GM12872 (cell line): ENCODE results near the gene ARHGAP19.

Experiments used
- CTCF ChIP-seq: IDR thresholded peaks from 3 replicates; pipeline ENCODE4 v1.5.1; 2011; ENCODE audit warnings: low read depth, mild to moderate bottlenecking, low read length, moderate library complexity; ENCODE audit not compliant: insufficient read depth

ARHGAP19 gene

DNA sequence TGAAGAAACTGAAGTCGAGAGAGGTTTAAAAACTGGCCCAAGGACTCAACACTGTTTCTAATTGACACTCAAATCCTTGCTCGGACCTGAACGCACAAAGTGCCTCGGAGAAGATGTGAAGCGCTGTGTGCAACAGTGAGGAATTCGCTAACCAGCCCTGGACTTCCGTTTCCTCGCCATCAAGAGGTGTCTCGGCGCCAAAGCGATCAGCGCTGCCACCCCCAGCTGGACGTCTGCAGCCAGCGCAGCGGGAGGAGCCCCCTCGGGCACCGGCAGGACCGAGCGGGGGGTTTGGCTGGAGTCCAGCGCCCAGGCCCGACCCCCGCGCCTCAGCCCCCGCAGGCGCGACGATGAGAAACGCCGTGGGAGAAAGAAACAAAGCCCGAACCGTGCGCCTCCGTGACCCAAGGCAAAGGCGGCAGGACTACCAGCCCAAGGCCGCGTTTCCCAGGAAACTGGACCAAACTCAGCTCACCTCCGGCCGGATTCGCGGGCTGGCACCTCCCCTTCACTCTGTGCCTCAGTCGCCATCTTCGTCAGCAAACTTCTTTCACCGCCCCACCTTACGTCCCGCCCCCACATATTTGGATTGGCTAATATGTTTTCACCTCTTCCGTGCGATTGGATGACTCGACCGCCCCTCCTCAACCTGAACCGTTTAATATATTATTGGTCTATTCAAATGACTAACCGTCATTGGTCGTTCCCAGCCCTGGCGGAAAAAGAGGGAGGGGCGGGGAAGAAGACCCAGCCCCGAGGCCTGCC is at the start of gene ARHGAP19:
Gene ARHGAP19 (minus strand): TSS at position 541 of the 765 bp plus-strand sequence. CDS start 10 bp downstream, at position 531.
- TF ChIP-seq CTCF = peak; percentile 36; the same call in 2 of the 3 replicates

DNA sequence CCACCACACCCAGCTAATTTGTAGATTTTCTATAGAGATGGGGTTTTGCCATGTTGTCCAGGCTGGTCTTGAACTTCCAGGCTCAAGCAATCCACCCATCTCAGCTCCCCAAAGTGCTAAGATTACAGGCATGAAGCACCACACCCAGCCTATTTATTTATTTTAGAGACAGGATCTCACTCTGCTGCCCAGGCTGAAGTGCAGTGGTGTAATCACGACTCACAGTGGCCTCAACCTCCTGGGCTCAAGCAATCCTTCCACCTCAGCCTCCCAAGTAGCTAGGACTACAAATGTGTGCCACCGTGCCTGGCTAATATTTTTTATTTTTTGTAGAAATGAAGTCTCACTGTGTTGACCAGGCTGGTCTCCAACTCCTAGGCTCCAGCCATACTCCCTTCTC is 49.0 kb upstream of the ARHGAP19 start:
- no peak for TF ChIP-seq CTCF

GRCh38 chr10:97338041-97338440 is 45.6 kb upstream of the ARHGAP19 start:
- no peak for TF ChIP-seq CTCF

- TF ChIP-seq CTCF = no peak
Measured at GRCh38 chr10:97336942-97337831, 44.8 kb upstream of the ARHGAP19 start.

- no peak for TF ChIP-seq CTCF
Measured at GRCh38 chr10:97336446-97336845, 44.0 kb upstream of the ARHGAP19 start.

DNA sequence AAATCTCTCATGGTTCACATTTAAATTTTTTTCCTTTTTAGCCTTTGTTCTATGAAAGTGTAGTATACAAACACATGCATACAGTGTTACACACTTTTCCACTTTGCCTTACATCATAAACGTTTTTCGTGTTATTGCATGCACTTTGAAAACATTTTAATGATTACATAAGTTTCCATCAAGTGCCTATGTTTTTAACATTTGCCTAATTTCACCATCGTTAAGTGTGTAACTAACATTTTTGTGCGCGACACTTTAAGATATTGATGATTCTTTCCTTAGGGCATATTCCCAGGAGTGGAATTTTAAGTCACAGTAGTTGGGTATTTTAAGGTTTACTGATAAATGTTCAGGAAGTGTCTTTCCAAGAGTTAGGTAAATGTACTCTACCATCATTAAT is 43.6 kb upstream of the ARHGAP19 start:
- no peak for TF ChIP-seq CTCF

- no peak for TF ChIP-seq CTCF
Measured at GRCh38 chr10:97335188-97335619, 42.8 kb upstream of the ARHGAP19 start.
